GM21367 (cell line): ENCODE measurements around the gene MITF.

ENCODE experiments used
- ATAC-seq: cut with Tn5 transposase; IDR thresholded peaks from one replicate; pipeline ENCODE4 v1.9.1; 2021; ENCODE audit not compliant: unreplicated experiment

MITF gene

GRCh38 chr3:69868841-69869420 lies 129.7 kb downstream of the MITF start:
- ATAC-seq, result no peak

GRCh38 chr3:69869643-69870042 lies 130.4 kb downstream of the MITF start:
- no peak for ATAC-seq

- no peak for ATAC-seq
These were observed 132.0 kb downstream of the MITF start for GRCh38 chr3:69871251-69871650.

DNA sequence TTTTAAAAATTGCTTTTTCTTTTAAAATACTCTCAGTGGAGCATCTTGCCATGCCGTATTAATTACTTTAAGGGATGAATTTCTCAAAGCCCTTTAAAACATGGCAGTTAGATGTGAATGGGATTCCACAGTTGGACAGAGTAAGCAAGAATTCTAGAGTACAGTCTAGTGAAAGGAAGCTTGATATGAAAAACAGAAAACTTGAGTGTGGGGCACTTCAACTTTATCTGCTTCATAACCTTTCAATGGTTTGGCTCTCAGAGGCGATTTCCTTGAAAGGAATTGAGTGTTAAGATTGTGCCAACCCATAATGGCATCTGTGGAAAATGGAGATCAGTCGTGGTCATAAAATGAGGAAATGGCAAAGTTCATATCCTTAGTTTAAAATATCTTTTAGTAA lies 132.6 kb downstream of the MITF start:
- ATAC-seq, result no peak

- no peak for ATAC-seq
These were observed 133.6 kb downstream of the MITF start for GRCh38 chr3:69872783-69873378.

GRCh38 chr3:69876073-69876472 lies 136.8 kb downstream of the MITF start:
- no peak for ATAC-seq

DNA sequence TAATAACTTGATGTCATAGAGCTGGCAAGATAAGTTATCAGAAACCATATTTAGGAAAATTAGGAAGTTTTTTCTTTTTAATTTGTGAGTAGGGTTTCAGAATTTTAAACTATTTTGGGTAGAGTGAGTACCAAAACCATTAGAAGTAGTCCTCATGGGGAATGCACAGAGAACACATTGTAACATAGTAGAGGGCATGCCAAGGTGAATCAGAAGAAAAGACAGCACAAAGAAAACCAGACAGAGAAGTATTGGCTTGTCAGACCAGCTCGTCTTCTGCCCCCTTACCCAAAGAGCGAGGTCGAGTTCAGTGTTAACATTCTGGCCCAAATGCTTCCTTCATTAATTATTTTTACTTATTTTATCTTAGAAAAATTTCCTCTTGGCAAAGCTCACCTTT lies 139.0 kb downstream of the MITF start:
- no peak for ATAC-seq

GRCh38 chr3:69879051-69879450 lies 139.8 kb downstream of the MITF start:
- ATAC-seq, result no peak

DNA sequence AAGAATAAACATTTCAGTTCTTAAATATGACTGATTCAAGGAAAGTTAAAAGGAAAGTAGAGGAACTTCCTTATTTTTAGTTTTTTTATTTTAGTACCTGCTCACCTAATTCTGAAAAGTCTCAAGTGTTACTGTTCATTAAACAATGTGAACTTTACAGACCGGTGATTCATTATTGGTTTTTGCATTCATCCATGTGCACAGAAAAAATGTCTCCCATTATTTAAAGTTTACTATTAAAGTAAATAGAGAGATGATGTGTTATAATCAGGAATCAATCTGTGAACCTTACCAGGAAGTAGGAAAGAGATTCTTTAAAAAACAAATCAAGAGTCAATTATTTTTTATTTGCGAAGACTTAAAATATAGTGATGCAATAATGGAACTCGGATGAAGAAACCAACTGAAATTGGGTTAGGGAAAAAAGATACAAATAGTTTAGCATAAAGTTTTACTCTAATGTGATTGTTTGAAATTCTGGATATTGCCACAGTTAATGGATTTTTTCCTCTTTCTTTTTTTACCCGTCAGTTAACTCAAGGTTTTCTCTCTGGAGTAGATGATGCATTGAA lies 140.9 kb downstream of the MITF start:
- ATAC-seq, result no peak

DNA sequence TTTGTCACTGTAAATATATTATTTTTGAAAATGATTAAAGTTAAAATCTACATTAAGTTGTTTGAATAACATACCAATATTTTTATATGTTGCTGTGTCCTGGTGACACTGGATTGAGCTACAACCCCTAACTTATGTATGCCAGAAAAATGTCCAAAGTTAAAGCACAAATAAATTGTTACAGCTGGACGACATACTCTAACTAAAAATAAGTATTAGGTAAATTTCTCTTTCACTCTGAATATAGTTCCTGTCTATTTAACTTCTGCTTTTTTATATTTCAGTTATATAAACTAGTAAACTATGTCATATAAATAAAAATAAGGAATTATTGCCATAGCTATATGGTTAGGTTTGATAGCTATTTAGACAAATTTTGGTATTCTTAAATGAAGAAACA lies 141.8 kb downstream of the MITF start:
- no peak for ATAC-seq

GRCh38 chr3:69881756-69882428 lies 142.6 kb downstream of the MITF start:
- ATAC-seq, result no peak

- ATAC-seq, result no peak
These were observed 143.3 kb downstream of the MITF start for GRCh38 chr3:69882560-69882959.

DNA sequence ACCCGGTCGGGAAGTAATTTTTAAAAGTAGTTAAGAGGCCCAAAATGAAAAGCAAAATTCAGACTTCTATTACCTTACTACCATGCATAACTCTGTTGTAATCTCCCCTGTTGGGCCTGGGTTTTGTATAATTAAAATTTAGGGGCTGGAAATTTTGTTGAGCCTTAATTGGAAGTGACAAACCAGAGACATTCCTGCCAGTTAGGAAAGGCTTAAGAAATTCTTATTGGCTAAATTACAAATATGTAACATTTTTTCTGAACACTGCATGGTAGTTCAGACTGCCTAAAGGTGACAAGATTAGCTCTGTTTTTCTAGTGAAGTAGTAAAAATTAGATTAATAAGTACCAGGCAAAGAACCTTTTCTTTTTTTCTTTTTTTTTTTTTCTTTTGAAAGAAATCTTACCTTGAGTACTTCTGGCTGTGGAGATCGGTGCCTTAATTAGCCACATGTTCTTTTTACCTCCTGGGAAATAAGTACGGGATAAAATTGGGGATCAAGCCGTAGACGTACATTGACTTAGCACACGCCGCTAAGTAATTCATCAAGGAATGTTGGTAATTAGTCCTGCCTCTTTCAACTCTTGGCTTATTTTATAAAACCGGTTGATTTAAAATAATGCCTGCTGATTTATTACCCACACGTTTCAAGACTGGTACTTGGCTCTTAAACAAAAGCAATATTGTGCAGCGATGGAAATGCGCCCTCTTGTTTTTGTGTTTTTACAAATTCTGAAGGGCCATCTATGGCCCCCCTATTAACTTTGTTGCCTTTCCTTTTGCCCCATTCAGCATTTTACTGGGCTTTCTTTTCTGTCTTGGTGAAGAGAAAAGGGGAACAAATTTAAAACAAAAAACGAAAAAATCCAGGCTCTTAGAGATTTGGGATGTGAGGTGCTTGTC lies 149.0 kb downstream of the MITF start:
- ATAC-seq, result no peak

DNA sequence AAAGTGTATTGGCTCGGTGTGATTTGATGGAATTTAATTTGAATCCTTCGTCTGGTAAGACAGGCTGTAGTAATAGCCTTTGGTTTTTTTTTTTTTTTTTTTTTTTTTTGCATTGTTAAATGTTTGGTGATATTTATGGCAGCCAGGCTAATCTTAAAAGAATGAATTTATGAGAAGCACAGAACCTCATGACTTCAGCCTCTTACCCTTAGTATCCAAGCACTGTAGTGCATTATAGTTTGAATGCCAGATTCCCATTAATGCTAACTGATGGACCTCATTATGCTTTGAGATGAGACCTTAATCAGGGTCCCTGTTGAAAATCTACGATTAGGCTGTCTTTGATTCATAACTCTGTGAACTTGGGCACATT lies 149.7 kb downstream of the MITF start:
- no peak for ATAC-seq

DNA sequence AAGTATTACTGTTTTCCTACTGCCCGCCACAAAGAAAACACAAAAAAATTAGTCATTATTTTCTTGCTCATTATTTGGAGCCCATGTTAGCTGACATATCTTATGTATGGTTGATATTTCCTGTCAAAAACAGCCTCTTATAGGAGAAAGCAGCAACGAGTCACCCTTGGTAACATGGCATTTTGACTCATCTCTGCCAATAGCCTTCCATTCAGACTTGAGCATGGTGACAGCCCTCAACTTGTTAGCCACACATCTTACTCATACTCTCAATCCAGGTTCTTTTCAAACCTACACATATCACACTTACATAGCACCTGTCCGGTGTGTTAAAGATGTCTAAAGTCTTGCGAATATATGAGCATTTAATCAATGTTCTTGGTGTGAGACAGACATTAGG lies 150.8 kb downstream of the MITF start:
- ATAC-seq, result no peak

- no peak for ATAC-seq
These were observed 151.4 kb downstream of the MITF start for GRCh38 chr3:69890691-69891090.

DNA sequence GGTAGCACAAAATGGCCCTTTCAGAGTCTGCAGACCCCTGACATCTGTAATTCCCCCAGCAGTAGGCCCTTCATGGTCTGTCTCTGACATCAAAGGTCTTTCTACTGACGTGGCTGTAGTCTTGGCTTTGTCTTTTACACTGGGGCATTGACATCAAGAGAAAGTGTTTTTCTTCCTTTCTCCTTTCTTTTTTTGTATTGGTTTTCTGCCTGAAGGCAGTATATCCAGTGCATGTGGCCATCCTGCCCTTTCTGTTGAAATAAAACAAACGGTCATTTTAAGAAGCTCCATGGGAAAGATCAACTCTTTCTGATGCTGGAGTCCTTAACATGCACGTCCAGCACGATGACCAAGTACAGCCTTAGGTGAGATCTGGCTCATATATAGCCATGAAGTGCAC lies 153.4 kb downstream of the MITF start:
- no peak for ATAC-seq

DNA sequence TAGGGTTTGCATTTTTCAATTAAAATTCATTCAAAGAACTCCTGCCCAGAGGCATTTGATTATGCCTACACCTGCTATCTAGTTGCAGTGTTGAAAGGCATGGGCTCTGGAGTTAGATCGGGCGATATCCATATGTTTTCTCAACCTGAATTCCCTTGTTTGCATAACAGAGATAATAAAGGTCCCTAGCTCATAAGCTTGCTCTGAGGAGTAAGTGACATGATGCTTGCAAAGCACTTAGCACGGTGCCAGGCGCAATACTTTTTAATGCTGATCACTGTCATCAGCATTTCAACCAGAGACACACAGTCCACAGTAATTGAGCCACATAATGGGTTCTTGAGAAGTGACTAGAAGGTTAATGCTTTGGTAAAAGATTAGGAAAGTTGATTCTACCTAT lies 154.0 kb downstream of the MITF start:
- ATAC-seq, result no peak

- ATAC-seq, result no peak
These were observed 156.8 kb downstream of the MITF start for GRCh38 chr3:69896095-69896494.

GRCh38 chr3:69900331-69900730 lies 161.1 kb downstream of the MITF start:
- no peak for ATAC-seq

DNA sequence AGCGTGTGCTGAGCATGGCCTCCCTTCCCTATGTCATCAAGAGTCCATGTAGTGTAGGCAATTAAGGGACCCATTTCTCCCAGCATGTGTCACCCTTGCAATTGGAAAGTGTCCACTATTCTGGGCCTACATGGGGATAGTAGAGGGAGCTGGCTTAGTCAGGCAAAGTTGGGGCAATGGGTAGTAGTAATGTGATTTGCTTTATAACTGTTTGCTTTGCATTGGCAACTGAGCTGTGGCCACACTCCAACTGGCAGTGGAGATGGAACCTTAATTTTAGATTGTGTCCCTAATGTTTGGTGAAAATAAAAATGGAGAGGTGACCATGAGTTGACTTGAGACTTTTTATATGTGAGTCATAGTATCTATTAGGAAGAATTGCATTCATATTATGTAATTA lies 162.5 kb downstream of the MITF start:
- no peak for ATAC-seq
